SU-DHL-6 (cell line): ENCODE measurements around the gene NEUROG2.

ENCODE experiments used
- CTCF ChIP-seq: fragments of 200-600 bp; sonication (generic); IDR thresholded peaks from one replicate; pipeline ENCODE4 v1.5.1; 2017; ENCODE audit warnings: antibody characterized with exemption, mild to moderate bottlenecking, low read length, moderate library complexity; ENCODE audit not compliant: insufficient read depth, poor library complexity, severe bottlenecking
- EZH2phosphoT487 ChIP-seq: fragments of 200-600 bp; sonication (generic), shearing (Covaris generic); conservative IDR thresholded peaks from 2 replicates; pipeline ENCODE4 v1.6.1; 2018; ENCODE audit warnings: mild to moderate bottlenecking, antibody characterized with exemption, low read length, moderate library complexity, mixed read lengths

DNA sequence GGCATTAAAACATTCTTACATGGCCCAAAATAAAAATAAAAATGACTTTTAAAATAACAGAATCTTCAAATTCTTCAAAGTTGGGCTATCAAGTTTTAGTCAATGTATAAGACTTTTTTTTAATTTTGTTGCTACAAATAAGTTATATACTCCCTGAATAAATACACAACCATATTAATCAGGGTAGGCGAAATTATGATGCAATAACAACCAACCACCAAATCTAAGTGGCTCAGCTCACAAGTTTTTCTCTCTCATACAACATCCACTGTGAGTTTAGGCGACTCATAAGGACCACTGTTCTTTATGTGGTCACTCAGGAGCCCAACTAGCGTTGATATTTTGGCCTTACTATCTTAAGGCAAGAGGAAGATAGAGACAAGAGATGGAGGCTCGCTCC, 11.2 kb downstream of the NEUROG2 start:
- TF ChIP-seq CTCF, result no peak
- TF ChIP-seq EZH2phosphoT487, result no peak
